Measurements from ENCODE around the gene SOX5. TPM values are rescaled to one million over a fixed set of nuclear protein-coding genes. Genes with fewer than 3 reads are reported as not detected.

Gene SOX5
- total RNA-seq, 1 experiment from 2014 or later, result 3.1 TPM

- Histone ChIP-seq H3K79me2 (ENCODE audit: insufficient read depth, low read length) (no peaks in the 10 kb centered on the region), H3K4me1 (ENCODE audit: insufficient read depth, low read length) (no peaks in the 10 kb centered on the region), H2BK12ac (ENCODE audit: insufficient read length, low read depth, low read length) (no peak overlapping the region), H4K91ac (ENCODE audit: insufficient read length, low read depth, low read length) (no peak overlapping the region), H3K27me3 (ENCODE audit: insufficient read depth, low read length) (no peaks in the 10 kb centered on the region), H3K27ac (ENCODE audit: insufficient read length, low read depth, low read length) (no peak overlapping the region), H3K23me2 (ENCODE audit: insufficient read length, low read depth, low read length, poor library complexity, severe bottlenecking) (no peaks in the 10 kb centered on the region), H3K4me2 (ENCODE audit: insufficient read depth, insufficient read length, low read length) (no peak overlapping the region), H4K20me1 (ENCODE audit: control insufficient read depth, insufficient read depth, insufficient read length) (no peaks in the 10 kb centered on the region), H3K18ac (ENCODE audit: insufficient read length, low read depth, low read length) (no peak overlapping the region), H4K5ac (ENCODE audit: insufficient read length, low read depth, low read length) (no peak overlapping the region), H2BK120ac (ENCODE audit: low read depth, low read length, poor library complexity, severe bottlenecking) (no peak overlapping the region), H2BK20ac (ENCODE audit: low read depth, low read length, poor library complexity, severe bottlenecking) (no peak overlapping the region), H3K56ac (ENCODE audit: insufficient read length, low read depth, low read length) (no peak overlapping the region), H2BK5ac (ENCODE audit: insufficient read length, low read length) (no peak overlapping the region), H3T11ph (ENCODE audit: low read length) (no peak overlapping the region), H3K4ac (ENCODE audit: low read depth, low read length) (no peak overlapping the region), H2AK5ac (ENCODE audit: insufficient read length, low read length) (no peak overlapping the region), H3K79me1 (ENCODE audit: insufficient read depth, low read depth, low read length, poor library complexity, severe bottlenecking) (no peaks in the 10 kb centered on the region), H3K9me3 (ENCODE audit: control insufficient read depth, low read depth, low read length) (no peaks in the 10 kb centered on the region), H3K9ac (ENCODE audit: extremely low read depth, insufficient read length, low read length) (no peak overlapping the region), H4K8ac (replicated peaks; ENCODE audit: insufficient read length, low read depth, low read length) (no peak overlapping the region), H2AFZ (ENCODE audit: low read length) (no peak overlapping the region), H2BK15ac (ENCODE audit: low read depth, low read length) (no peak overlapping the region), H3K14ac (ENCODE audit: insufficient read depth, low read length) (no peak overlapping the region), H3K23ac (ENCODE audit: insufficient read length, low read depth, low read length) (no peak overlapping the region)
- WGBS (ENCODE audit: extremely low coverage, insufficient read length, low lambda C conversion rate), result no CpG with 5 or more reads among the region's 5 CpGs
- no peaks in the 10 kb centered on the region for H3K27me3 Mint-ChIP-seq (ENCODE audit: low read depth)
- H3K4me1 Mint-ChIP-seq, result no peaks in the 10 kb centered on the region; a peak in 1 of 4 replicates
- no peak for DNase-seq
- no peak overlapping the region for H3K4me3 Mint-ChIP-seq
- H3K9me3 Mint-ChIP-seq, result peaks cover 34% of the 10 kb centered on the region in 2 experiments
- no peak overlapping the region for H3K27ac Mint-ChIP-seq
- TF ChIP-seq CTCF (conservative IDR thresholded peaks at IDR 0.05), result no peak
- H3K36me3 Mint-ChIP-seq (ENCODE audit: insufficient read depth in 1 of 3, low read depth in 3 of 3), result peaks cover 4 to 29% (median 13%) of the 10 kb centered on the region in 3 experiments
Measured at GRCh38 chr12:23525450-23526072, 423.9 kb downstream of the SOX5 start.

Measured in H9 (cell line).